ENCODE measurements around the gene PCDH9. TPM values are rescaled to one million over a fixed set of nuclear protein-coding genes. Genes with fewer than 3 reads are reported as not detected.

The PCDH9 gene
- total and polyA plus RNA-seq, 2 of the 4 experiments (the other 2 are of a cell fraction): 2.2 to 10.2 TPM

GRCh38 chr13:66933527-66933926, 296.6 kb downstream of the PCDH9 start:
- ATAC-seq (ENCODE audit: low read depth): no peak
- Histone ChIP-seq H3K9me3 (ENCODE audit: control insufficient read depth, insufficient read depth, low read length) (no peaks in the 10 kb centered on the region), H2AK5ac (ENCODE audit: low read depth, low read length) (no peak overlapping the region), H2BK15ac (ENCODE audit: low read depth, low read length) (no peak overlapping the region), H2BK120ac (ENCODE audit: low read depth, low read length) (no peak overlapping the region), H3K18ac (ENCODE audit: low read depth, low read length) (no peak overlapping the region), H4K8ac (ENCODE audit: low read depth in 2 of 2, low read length in 2 of 2) (no peak overlapping the region), H3K23ac (ENCODE audit: low read depth, low read length) (no peak overlapping the region), H2AK9ac (replicated peaks; ENCODE audit: low read depth, low read length, poor library complexity) (no peak overlapping the region), H3K4me3 (ENCODE audit: insufficient read depth, low read depth, low read length) (no peak overlapping the region), H3K4me2 (ENCODE audit: low read depth, low read length) (no peak overlapping the region), H3K27me3 (ENCODE audit: control insufficient read depth, insufficient read depth, low read length) (no peaks in the 10 kb centered on the region), H2AFZ (replicated peaks; ENCODE audit: low read length, poor library complexity) (no peak overlapping the region), H3K36me3 (ENCODE audit: control insufficient read depth, insufficient read depth, low read length) (no peaks in the 10 kb centered on the region), H4K5ac (ENCODE audit: low read depth, low read length) (no peak overlapping the region), H3K79me1 (ENCODE audit: low read depth in 1 of 2, low read length in 2 of 2) (no peaks in the 10 kb centered on the region), H3K9ac (ENCODE audit: low read depth, low read length) (no peak overlapping the region), H3K56ac (ENCODE audit: extremely low read depth, insufficient read depth, low read length) (no peak overlapping the region), H4K20me1 (ENCODE audit: insufficient read depth, low read length) (no peaks in the 10 kb centered on the region), H3K27ac (ENCODE audit: insufficient read depth, low read length) (no peak overlapping the region), H2BK5ac (ENCODE audit: low read depth, low read length, poor library complexity, severe bottlenecking) (no peak overlapping the region), H4K91ac (ENCODE audit: insufficient read depth, low read depth, low read length) (no peak overlapping the region), H3K4ac (ENCODE audit: low read depth, low read length) (no peak overlapping the region), H3K14ac (replicated peaks; ENCODE audit: low read depth, low read length) (no peak overlapping the region), H2BK20ac (ENCODE audit: low read depth, low read length) (no peak overlapping the region), H3K9me1 (ENCODE audit: insufficient read depth, low read length) (no peaks in the 10 kb centered on the region), H3K4me1 (ENCODE audit: control insufficient read depth, insufficient read depth, low read length) (no peaks in the 10 kb centered on the region)
- CTCF ChIA-PET: no interaction called here
- BruUV-seq (replicated peaks): no TSS peak
- in situ Hi-C loops (cut with MboI; ENCODE audit: low sequenced_read_pairs) (no loop called here), intact Hi-C loops (cut with micrococcal nuclease) (no loop called here), dilution Hi-C loops (cut with HindIII; ENCODE audit: low sequenced_read_pairs, unreplicated experiment) (no loop called here)
- DNase-seq: no peak
- TF ChIP-seq FOS (IDR thresholded peaks at IDR 0.05; ENCODE audit: low read depth, low read length): no peak
- no peak for TF ChIP-seq MAFK (IDR thresholded peaks at IDR 0.05; ENCODE audit: low read depth, low read length)
- no peak for TF ChIP-seq ELK1 (IDR thresholded peaks at IDR 0.05; ENCODE audit: borderline replicate concordance, low read depth, low read length)
- TF ChIP-seq RCOR1 (IDR thresholded peaks at IDR 0.05; ENCODE audit: insufficient replicate concordance, low read length): no peak
- no peak for TF ChIP-seq USF2 (IDR thresholded peaks at IDR 0.05; ENCODE audit: low read depth, low read length)
- no peak for TF ChIP-seq NFE2L2 (IDR thresholded peaks at IDR 0.05; ENCODE audit: low read depth, low read length)
- TF ChIP-seq POLR2A (IDR thresholded peaks at IDR 0.05; ENCODE audit: low read depth, low read length): no peak
- TF ChIP-seq RFX5 (IDR thresholded peaks at IDR 0.05; ENCODE audit: low read depth, low read length): no peak
- POLR2A ChIA-PET (ENCODE audit: unreplicated experiment): no interaction called here
- WGBS, 2 experiments (ENCODE audit: extremely low coverage in 2 of 2, insufficient read length in 1 of 2): no CpG with 5 or more reads among the region's 3 CpGs

All from IMR-90 (cell line).